K562 (cell line): Measurements from ENCODE around the gene ALOX5. TPM values are rescaled to one million over a fixed set of nuclear protein-coding genes. Genes with fewer than 3 reads are reported as not detected.

ENCODE experiments used
- CSDE1 ChIP-seq, 2 experiments: fragments of 450-650 bp; IDR thresholded peaks; 2 replicates each; pipeline ENCODE4 v1.6.1; 2016; ENCODE audit warnings: mild to moderate bottlenecking in 1 of 2
- ETS2 ChIP-seq: IDR thresholded peaks from 2 replicates; pipeline ENCODE4 v1.6.1; 2016; ENCODE audit warnings: borderline replicate concordance, missing genetic modification characterization, mild to moderate bottlenecking, moderate library complexity, missing compliant biosample characterization; ENCODE audit not compliant: poor library complexity, severe bottlenecking
- HDAC3 ChIP-seq: fragments of 450-650 bp; IDR thresholded peaks from 2 replicates; pipeline ENCODE4 v1.6.1; 2018; ENCODE audit warnings: borderline replicate concordance, mild to moderate bottlenecking, moderate library complexity; ENCODE audit not compliant: partially characterized antibody
- MCM7 ChIP-seq, 2 experiments: fragments of 450-650 bp; IDR thresholded peaks; 2 replicates each; pipeline ENCODE4 v1.6.1; 2016 to 2018
- polyA plus RNA-seq, 8 experiments: library from polyadenylated mRNA; depleted of rRNA in 4 of 8; stranded (reverse) in 5 of 8; unstranded in 3 of 8; fragments of >200 nt; fragmentation: Nextera tagmentation in 2 of 8; fragmentation: Illumina TruSeq in 1 of 8; extraction: Ambion mirVana in 2 of 8; extraction: Trizol in 1 of 8; gene quantifications; 2 replicates each; pipeline versions ENCODE4 v1.2.1 to v1.2.3, GENCODE V29; 2011 to 2014; ENCODE audit warnings: inconsistent platforms in 1 of 8, missing spikeins in 1 of 8
- total RNA-seq, 7 experiments: library from RNA; depleted of rRNA in 6 of 7; stranded (reverse); fragments of >200 nt in 6 of 7; fragmentation: Illumina TruSeq in 2 of 7; extraction: Trizol in 2 of 7; gene quantifications; 2 replicates each; pipeline versions ENCODE4 v1.2.1 to v1.2.3, GENCODE V29; 2011 to 2021; ENCODE audit warnings: low replicate concordance in 1 of 7
- TF ChIP-seq, protein P1 (sequence below), 2 experiments: fragments of 450-650 bp; formaldehyde crosslinking in 1 of 2; IDR thresholded peaks; 2 replicates each; pipeline versions ENCODE4 v1.4.0 to v1.6.1; 2014 to 2020; ENCODE audit warnings: mild to moderate bottlenecking in 2 of 2, borderline replicate concordance in 1 of 2, low read depth in 1 of 2
- TF ChIP-seq, protein P2 (sequence below): sonication (generic); formaldehyde crosslinking; IDR thresholded peaks from 2 replicates; pipeline ENCODE4 v1.8.1; 2023; ENCODE audit warnings: mild to moderate bottlenecking, missing genetic modification reagents
- TF ChIP-seq, protein P3 (sequence below): sonication (generic); formaldehyde crosslinking; IDR thresholded peaks from 2 replicates; pipeline ENCODE4 v1.4.0; 2020; ENCODE audit warnings: mild to moderate bottlenecking, missing genetic modification reagents

Gene ALOX5
- total and polyA plus RNA-seq, 9 of the 15 experiments (the other 6 are each of a cell fraction or from before 2014, with no cell fraction given) = 0.10 to 2.4 (median 1.4) TPM

DNA sequence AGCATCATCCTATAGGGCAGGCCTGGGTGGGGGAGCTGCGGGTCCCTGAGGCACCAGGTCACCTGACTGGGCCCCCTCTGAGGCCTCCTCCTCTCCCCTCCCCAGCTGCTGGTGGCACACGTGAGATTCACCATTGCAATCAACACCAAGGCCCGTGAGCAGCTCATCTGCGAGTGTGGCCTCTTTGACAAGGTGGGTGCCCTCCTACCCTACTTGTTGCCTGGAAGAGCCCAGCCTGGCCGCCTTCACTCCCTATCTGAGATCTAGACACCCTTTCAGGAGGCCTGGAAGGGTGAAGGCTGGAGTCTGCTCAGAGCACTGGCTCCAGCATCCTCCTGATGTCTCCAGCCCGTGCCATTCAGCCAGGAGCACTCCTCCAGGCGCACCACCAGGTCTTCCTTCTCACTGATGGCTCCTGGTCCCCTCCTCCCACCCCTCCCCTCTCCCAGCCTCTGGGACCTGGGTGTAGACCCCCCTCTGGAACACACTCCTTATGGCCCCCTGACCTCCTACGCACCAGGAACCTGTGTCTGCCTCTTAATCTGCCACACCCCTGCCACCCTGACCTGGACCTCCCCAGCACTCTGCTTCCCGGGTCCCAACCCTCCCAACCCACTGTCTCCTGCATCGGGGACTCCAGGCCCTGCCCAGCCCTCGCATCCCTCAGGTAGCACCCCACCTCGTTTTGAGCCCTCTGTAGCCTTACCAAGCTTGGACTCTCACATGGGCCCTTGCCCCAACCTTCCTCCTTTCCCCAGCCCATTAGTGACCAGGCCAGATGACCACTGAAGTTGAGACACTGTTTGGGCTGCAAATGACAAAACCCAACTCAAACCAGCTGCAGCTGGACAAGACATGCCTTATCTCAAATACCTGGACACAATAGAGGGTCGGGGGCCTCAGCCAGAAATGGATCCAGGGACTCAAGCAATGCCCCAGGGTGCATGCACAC lies 67.5 kb downstream of the ALOX5 start (continued):
- TF ChIP-seq, protein P1, sequence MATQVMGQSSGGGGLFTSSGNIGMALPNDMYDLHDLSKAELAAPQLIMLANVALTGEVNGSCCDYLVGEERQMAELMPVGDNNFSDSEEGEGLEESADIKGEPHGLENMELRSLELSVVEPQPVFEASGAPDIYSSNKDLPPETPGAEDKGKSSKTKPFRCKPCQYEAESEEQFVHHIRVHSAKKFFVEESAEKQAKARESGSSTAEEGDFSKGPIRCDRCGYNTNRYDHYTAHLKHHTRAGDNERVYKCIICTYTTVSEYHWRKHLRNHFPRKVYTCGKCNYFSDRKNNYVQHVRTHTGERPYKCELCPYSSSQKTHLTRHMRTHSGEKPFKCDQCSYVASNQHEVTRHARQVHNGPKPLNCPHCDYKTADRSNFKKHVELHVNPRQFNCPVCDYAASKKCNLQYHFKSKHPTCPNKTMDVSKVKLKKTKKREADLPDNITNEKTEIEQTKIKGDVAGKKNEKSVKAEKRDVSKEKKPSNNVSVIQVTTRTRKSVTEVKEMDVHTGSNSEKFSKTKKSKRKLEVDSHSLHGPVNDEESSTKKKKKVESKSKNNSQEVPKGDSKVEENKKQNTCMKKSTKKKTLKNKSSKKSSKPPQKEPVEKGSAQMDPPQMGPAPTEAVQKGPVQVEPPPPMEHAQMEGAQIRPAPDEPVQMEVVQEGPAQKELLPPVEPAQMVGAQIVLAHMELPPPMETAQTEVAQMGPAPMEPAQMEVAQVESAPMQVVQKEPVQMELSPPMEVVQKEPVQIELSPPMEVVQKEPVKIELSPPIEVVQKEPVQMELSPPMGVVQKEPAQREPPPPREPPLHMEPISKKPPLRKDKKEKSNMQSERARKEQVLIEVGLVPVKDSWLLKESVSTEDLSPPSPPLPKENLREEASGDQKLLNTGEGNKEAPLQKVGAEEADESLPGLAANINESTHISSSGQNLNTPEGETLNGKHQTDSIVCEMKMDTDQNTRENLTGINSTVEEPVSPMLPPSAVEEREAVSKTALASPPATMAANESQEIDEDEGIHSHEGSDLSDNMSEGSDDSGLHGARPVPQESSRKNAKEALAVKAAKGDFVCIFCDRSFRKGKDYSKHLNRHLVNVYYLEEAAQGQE (IDR thresholded peaks at IDR 0.05; ENCODE audit: borderline replicate concordance) = peak; percentile 22; the same call in 1 of the 2 replicates
- TF ChIP-seq, protein P1 (CRISPR knock-in tag; IDR thresholded peaks at IDR 0.05; ENCODE audit: low read depth) = no peak
- TF ChIP-seq ETS2 (tag) = no peak
- TF ChIP-seq, protein P2, sequence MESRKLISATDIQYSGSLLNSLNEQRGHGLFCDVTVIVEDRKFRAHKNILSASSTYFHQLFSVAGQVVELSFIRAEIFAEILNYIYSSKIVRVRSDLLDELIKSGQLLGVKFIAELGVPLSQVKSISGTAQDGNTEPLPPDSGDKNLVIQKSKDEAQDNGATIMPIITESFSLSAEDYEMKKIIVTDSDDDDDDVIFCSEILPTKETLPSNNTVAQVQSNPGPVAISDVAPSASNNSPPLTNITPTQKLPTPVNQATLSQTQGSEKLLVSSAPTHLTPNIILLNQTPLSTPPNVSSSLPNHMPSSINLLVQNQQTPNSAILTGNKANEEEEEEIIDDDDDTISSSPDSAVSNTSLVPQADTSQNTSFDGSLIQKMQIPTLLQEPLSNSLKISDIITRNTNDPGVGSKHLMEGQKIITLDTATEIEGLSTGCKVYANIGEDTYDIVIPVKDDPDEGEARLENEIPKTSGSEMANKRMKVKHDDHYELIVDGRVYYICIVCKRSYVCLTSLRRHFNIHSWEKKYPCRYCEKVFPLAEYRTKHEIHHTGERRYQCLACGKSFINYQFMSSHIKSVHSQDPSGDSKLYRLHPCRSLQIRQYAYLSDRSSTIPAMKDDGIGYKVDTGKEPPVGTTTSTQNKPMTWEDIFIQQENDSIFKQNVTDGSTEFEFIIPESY (CRISPR knock-in tag) = no peak
- no peak for TF ChIP-seq MCM7 (IDR thresholded peaks at IDR 0.05)
- TF ChIP-seq, protein P3, sequence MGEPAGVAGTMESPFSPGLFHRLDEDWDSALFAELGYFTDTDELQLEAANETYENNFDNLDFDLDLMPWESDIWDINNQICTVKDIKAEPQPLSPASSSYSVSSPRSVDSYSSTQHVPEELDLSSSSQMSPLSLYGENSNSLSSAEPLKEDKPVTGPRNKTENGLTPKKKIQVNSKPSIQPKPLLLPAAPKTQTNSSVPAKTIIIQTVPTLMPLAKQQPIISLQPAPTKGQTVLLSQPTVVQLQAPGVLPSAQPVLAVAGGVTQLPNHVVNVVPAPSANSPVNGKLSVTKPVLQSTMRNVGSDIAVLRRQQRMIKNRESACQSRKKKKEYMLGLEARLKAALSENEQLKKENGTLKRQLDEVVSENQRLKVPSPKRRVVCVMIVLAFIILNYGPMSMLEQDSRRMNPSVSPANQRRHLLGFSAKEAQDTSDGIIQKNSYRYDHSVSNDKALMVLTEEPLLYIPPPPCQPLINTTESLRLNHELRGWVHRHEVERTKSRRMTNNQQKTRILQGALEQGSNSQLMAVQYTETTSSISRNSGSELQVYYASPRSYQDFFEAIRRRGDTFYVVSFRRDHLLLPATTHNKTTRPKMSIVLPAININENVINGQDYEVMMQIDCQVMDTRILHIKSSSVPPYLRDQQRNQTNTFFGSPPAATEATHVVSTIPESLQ (CRISPR knock-in tag) = no peak
- no peak for TF ChIP-seq HDAC3
- TF ChIP-seq CSDE1 (IDR thresholded peaks at IDR 0.05) = no peak
